HepG2 (cell line): Measurements from ENCODE around the gene CACNA1D.

Experiments
- CTCF ChIP-seq: sonication (generic); formaldehyde crosslinking; IDR thresholded peaks from 2 replicates; pipeline ENCODE4 v1.5.0; 2020; ENCODE audit warnings: mild to moderate bottlenecking, missing genetic modification reagents, moderate library complexity
- DBP ChIP-seq: sonication (generic); formaldehyde crosslinking; IDR thresholded peaks from 2 replicates; pipeline ENCODE4 v1.4.0; 2020; ENCODE audit warnings: missing genetic modification reagents; ENCODE audit errors: not compliant biosample characterization
- ELF4 ChIP-seq: sonication (generic); formaldehyde crosslinking; IDR thresholded peaks from 2 replicates; pipeline ENCODE4 v1.5.0; 2020; ENCODE audit warnings: missing genetic modification reagents, mild to moderate bottlenecking, moderate library complexity, borderline replicate concordance
- ETS1 ChIP-seq: sonication (generic); formaldehyde crosslinking; IDR thresholded peaks from 2 replicates; pipeline ENCODE4 v1.4.0; 2020; ENCODE audit warnings: missing genetic modification reagents
- FOXA3 ChIP-seq: IDR thresholded peaks from 2 replicates; pipeline ENCODE4 v1.6.1; 2016; ENCODE audit warnings: missing genetic modification reagents, missing compliant biosample characterization
- KMT2A ChIP-seq: sonication (generic); formaldehyde crosslinking; IDR thresholded peaks from 2 replicates; pipeline ENCODE4 v1.4.0; 2020; ENCODE audit warnings: missing genetic modification reagents
- PHF21A ChIP-seq: sonication (generic); formaldehyde crosslinking; IDR thresholded peaks from 2 replicates; pipeline ENCODE4 v1.5.0; 2020; ENCODE audit warnings: mild to moderate bottlenecking, missing genetic modification reagents
- POLR2A ChIP-seq, 2 experiments: IDR thresholded peaks; 2 replicates each; pipeline ENCODE4 v1.6.1; 2011; ENCODE audit warnings: low read depth in 2 of 2, low read length in 2 of 2, mild to moderate bottlenecking in 1 of 2, moderate library complexity in 1 of 2; ENCODE audit not compliant: insufficient read depth in 1 of 2
- RAD21 ChIP-seq: fragments of 450-650 bp; formaldehyde crosslinking; IDR thresholded peaks from 2 replicates; pipeline ENCODE4 v1.5.0; 2020; ENCODE audit warnings: mild to moderate bottlenecking
- RBAK ChIP-seq: sonication (generic); formaldehyde crosslinking; IDR thresholded peaks from 2 replicates; pipeline ENCODE4 v1.5.1; 2020; ENCODE audit warnings: mild to moderate bottlenecking, missing genetic modification reagents
- TAF1 ChIP-seq: sonication (generic); formaldehyde crosslinking; IDR thresholded peaks from 2 replicates; pipeline ENCODE4 v1.4.0; 2020; ENCODE audit warnings: missing genetic modification reagents
- YEATS2 ChIP-seq: sonication (generic); formaldehyde crosslinking; IDR thresholded peaks from 2 replicates; pipeline ENCODE4 v1.4.0; 2020; ENCODE audit warnings: missing genetic modification reagents, borderline replicate concordance
- ZNF747 ChIP-seq: sonication (generic); formaldehyde crosslinking; IDR thresholded peaks from 2 replicates; pipeline ENCODE4 v1.8.1; 2023; ENCODE audit warnings: missing genetic modification reagents, mild to moderate bottlenecking, borderline replicate concordance

- no peak for TF ChIP-seq POLR2A (IDR thresholded peaks at IDR 0.05; ENCODE audit: insufficient read depth in 1 of 2, low read depth in 2 of 2, low read length in 2 of 2)
- TF ChIP-seq YEATS2 (CRISPR knock-in tag) = no peak
- TF ChIP-seq RAD21 = no peak
- no peak for TF ChIP-seq ZNF747 (CRISPR knock-in tag)
- TF ChIP-seq ETS1 (CRISPR knock-in tag) = no peak
- TF ChIP-seq FOXA3 = no peak
- no peak for TF ChIP-seq PHF21A (CRISPR knock-in tag)
- TF ChIP-seq TAF1 = no peak
- TF ChIP-seq ELF4 (CRISPR knock-in tag) = no peak
- TF ChIP-seq KMT2A (CRISPR knock-in tag) = no peak
- TF ChIP-seq RBAK (CRISPR knock-in tag) = no peak
- TF ChIP-seq DBP (CRISPR knock-in tag) = no peak
- TF ChIP-seq CTCF (CRISPR knock-in tag) = no peak
Observed at GRCh38 chr3:53829605-53830004, 335.2 kb downstream of the CACNA1D start.
